HG03558 (cell line): ENCODE results near the gene PHF21B.
"Not testable (repeated sequence)": the region's sequence is repeated elsewhere in the genome, so short reads cannot be mapped to it uniquely, and the experiment has no call there.

Experiments used
- ATAC-seq: cut with Tn5 transposase; IDR thresholded peaks from one replicate; pipeline ENCODE4 v1.9.1; 2021; ENCODE audit warnings: moderate number of reproducible peaks; ENCODE audit not compliant: unreplicated experiment; ENCODE audit errors: extremely low read depth

PHF21B gene

DNA sequence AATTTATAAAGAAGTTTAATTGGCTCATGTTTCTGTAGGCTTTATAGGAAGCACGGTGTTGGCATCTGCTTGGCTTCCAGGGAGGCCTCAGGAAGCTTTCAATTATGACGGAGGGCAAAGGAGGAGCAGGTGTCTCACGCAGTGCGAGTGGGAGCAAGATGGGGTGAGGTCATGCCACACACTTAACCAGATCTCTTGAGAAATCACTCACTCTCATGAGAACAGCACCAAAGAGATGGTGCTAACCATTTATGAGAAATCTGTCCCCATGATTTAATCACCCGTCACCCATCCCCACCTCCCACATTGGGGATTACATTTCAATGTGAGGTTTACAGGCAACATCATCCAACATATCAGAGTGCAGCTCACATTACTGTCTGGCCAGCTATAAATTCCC lies 153.9 kb downstream of the PHF21B start:
- no peak for ATAC-seq

DNA sequence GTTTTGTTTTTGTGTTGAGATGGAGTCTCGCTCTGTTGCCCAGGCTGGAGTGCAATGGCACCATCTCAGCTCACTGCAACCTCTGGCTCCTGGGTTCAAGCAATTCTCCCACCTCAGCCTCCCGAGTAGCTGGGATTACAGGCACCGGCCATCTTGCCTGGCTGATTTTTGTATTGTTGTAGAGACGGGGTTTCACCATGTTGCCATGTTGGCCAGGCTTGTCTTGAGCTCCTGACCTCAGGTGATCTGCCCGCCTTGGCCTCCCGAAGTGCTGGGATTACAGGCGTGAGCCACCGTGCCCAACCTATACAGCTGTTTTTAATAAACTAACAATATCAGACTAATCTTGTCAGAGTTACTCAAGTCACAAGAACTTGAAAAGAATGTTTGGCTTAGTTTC lies 155.2 kb downstream of the PHF21B start:
- ATAC-seq, result not testable (repeated sequence)

DNA sequence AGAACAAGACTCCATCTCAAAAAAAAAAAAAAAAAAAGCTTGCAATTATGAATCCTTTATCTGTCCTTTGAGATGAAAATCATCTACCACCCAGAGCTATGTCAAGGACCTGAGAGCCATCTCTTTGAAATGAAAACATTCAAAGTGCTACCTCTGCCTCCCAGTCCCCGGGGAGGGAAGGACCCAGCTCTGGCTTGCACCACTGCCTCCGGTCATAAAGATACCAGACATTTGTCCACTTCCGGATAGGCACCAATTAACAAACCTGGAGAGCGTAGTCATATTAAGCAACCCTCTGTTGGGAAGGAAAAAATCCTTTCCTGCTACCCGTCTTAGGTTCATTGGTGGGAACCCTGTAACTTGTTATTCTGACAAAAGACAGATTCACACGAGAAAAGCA lies 158.9 kb downstream of the PHF21B start:
- ATAC-seq, result no peak

DNA sequence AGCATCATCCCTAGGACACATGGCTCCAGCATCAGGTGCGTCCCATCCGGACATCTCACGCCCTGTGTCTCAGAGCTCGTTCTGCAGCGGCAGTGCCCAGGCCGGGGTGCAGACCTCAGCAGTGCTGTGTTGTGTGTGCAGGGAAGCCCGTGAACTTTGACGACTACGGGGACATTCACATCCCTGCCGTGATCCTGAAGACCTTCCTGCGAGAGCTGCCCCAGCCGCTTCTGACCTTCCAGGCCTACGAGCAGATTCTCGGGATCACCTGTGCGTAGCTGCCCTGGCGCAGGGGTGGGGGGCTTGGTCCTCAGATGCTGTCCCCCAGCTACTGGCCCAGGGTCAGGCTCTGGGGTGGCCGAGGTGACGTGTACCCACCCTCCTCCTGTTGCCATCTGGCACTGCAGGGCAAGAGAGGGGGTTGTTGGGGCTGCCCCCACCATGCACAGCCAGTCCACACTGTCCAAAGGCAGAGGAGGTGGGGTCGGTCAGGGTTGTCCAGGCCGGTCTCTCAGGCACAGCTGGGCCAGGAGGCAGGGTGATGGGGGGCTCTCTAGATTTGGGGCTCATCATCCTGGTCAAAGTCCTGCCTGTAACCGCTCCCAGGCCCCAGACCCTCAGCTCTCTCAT lies 160.9 kb downstream of the PHF21B start:
- no peak for ATAC-seq

DNA sequence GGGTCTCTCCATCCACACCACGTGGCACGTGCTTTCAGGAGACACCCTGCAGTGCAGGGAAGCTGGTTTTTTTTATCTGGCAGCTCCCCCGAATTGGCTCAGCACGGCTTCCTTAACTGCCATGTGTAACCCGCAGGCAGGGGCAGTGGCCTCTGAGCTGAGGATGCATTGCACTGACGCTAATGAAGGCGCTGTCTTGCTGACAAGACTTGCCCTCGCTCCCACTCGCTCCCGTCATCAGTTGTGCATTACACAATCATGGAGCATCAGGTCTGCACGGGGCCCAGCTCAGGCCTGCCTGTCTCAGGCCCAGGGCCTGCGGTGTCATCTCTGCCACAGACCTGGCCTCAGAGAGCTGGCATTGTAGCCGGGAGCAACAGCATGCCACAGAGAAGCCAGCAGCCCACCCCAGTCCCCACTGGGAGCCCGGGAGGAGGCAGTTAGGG lies 161.5 kb downstream of the PHF21B start:
- no peak for ATAC-seq

DNA sequence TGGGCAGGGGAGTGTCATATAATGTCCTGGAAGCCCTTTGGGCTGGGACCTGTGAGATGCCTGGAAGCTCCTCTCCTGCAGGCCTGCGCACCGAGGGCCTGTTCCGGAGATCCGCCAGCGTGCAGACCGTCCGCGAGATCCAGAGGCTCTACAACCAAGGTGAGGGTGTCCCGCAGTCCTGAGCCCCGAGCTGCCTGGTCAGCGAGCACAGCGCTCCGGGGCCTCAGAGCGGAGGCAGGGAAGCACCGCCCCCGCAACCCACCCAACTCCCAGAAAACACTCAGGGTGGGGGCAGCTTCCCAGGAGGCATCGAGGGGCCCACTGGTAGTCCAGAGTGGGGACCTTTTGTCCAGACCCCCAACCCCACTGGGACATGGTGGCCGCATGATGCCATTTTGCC lies 161.9 kb downstream of the PHF21B start:
- ATAC-seq, result no peak

DNA sequence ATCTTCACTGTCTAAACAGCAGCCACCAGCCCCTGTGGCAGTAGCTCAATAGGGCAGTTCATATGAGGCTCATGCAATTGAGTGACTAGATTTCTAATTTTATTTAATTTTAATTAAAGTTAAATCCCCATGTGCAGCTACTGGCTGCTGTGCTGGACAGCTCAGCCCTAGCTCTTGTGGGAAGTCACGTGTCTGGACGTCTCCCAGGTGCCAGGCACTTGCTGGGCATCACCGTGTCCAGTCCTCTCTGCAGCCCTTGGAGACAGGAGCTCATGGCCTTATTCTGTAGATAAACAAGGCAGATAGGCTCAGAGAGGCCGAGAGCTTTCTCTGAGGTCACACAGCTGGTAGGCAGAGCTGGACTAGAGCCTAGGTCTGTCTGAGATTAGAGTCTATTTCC lies 162.4 kb downstream of the PHF21B start:
- no peak for ATAC-seq

DNA sequence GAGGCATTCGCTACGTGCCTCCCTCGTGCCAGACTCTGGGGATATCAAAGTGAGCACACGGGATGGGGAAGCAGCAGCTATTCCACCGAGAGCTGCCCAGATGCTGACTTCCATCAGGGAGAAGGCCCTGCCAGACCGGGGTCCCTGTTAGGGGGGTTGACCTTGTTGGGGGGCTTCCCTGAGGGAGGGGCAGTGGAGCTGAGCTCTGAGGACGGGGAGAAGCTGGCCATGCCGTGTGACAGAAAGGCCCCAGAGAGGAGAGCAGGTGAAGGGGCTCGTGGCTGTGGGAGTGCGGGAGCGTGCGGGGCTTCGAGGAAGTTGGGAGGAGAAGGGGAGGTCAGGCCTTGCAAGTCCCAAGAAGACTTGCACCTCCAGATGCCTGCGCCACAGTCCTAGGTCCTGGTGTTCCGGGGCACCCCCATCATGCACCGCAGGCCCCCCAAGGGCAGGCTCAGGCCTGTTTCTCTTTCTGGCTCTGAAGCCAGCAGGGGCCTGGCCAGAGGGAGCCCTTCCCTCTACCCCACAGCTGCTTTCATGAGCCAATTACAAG lies 163.0 kb downstream of the PHF21B start:
- ATAC-seq, result no peak

DNA sequence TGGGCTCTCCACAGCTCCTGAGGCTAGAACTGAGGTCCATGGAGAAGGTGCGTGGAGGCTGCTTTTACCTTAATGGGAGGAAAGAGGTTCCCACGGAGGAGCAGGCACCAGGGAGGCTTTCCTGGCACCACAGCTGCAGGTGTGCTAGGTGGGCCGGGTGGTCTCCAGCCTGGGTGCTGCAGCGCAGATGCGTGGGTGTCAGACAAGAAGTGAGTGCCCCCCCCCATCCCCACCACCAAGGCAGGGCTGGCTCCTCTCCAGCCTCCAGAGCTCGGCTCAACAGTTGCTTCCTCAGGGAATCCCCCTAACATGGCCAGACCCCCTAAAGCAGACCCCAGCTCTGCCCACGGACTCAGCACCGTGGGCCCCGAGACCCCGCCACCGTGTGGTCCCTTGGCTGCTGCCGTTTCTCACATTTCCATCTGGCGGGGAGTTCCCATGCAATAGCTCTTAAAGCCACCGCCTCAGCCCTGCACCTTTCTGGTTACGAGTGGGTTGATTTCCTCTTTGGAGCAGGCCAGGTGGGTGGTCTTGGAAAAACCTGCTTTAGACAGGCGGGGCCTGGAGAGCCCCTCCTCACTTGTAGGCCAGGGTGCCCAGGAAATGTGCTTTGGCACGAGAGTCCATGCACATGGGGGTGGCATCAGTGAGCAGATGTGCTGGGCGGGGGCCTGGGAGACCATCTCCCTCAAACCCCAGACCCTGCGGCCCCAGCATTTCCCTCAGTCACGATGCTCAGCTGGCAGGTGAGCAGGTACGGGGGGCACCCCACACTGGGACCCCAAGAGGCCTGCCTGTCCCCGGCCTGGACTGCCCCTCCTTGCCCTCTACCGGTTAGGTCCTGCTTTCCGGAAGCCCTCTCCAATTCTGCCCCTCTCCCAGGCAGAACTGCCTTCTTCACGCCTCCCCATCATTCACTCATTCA lies 163.7 kb downstream of the PHF21B start:
- ATAC-seq, result no peak

DNA sequence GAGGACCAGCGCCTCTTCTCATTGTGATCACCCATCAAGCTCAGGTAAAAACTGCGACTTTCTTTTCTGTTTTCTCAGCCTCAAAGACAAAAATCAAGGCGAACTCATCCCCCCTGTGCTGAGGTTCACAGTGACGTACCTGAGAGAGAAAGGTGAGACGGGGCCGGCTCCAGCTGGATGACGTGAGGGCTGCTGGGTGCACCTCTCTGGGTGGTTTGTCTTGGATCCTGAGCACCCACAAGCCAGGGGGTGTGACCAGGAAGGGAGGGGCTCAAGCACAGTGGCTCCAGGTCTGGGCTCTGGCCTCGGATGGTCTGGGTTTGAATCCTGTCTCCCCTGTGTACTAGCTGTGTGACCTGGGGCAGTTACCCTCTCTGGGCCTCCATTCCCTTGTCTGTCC lies 164.6 kb downstream of the PHF21B start:
- no peak for ATAC-seq

DNA sequence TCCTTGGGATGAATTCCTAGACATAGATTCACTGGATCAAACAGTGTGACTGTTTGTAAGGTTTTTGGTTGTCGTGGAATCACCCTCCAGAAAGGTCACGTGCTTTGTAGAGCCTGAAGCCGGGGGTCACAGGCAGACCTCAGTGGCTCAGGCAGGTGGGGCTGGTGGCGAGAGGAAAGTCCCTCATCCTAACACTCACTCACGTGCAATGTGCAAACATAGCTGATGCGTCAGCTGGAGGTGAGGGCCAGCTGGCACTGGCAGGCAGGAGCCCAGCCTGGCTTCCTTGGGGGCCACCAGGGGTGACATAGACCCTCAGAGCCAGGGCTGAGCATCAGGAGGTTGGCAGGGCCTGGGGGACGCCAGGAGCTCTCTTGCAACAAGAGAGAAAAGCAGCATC lies 167.4 kb downstream of the PHF21B start:
- ATAC-seq, result no peak

DNA sequence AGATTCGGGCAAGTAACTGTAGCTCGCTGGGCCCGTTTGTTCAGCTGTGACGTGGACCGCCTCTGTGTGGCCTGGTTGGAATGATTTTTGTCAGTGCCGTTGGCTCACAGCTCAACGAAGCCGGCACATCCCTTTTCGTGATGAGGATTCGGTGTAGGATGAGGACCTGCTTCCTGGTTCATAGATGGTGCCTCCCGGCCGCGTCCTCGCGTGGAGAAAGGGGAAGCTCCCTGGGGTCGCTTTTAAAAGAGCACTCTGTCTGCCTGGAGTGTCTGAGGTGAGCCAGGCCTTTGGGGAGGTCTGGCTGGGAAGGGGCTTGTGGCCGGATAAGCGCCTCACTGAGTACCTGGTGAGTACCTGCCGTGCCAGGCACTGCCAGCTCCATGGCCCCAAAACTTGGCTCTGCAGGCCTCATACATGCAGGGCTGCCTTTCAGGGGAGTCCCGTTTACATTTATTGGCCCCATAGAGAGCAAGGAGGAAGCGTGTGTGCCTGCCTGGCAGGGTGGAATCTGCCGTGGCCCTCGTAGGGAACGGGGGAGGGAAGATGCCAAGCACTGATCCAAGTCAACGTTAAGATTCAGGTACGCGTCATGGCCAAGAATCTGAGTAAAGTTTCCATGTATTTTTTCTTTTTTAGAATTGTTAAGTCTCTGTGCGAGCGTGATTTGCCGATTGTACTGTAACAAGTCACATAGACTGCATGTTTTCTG lies 169.0 kb downstream of the PHF21B start:
- ATAC-seq, result no peak

DNA sequence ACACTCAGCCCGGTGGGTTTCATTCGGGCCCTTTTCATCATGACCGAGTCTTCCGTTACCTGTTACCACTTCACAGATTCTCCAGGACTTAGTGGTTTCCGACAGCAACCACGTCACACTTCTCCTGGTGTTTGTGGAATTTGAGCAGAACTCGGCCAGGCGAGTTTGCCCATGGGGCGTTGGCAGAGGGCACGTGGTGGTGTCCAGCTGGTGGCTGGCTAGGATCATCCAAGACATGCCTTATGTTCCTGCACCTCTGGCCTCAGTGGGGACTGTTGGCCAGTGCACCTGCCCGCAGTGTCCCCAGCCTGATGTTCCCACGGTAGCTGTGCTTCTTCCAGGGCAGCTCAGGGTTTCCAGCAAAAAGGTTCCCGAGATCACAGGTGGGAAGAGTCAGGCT lies 170.1 kb downstream of the PHF21B start:
- ATAC-seq, result no peak

DNA sequence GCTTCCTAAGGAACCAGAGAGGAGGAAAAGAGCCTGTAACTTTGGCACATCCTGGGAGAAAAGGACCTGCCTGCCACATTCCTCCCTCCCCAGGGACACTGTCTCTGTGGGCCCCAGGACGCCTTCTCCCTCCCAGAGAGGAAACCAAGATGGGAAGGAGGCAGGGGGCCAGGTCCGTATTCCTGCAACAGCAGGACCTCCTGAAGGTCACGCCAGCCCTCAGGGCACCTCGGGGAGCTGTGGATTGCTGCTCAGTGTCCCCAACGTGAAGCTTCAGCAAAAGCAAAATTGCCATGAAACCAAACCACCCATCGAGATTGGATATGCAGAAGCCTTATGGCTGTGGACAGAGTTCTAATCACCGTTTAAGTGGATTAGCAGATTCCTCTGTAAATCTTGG lies 170.7 kb downstream of the PHF21B start:
- no peak for ATAC-seq

DNA sequence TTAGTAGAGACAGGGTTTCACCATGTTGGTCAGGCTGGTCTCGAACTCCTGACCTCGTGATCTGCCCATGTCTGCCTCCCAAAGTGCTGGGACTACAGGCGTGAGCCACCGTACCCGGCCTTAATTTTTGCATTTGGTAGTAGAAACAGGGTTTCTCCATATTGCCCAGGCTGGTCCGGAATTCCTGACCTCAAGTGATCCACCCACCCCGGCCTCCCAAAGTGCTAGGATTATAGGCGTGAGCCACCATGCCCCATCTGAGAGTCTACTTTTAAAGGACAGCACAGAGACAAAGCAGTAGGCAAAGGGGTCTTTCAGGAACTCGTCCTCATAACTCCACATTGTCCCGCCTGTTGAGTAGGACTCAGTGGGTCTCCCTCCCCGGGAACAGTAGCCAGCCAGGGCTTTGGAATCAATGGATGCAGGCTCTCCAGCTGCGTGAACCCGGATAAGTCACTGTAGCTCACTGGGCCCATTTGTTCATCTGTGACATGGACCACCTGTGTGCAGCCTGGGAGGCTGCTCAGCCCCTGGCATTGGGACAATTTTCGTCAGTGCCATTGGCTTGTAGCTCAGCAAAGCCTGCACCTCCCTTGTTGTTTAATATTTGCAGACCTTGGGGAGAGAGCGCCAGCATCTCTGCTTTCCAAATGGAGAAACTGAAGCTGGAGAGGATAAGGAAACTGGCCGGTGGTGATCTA lies 171.3 kb downstream of the PHF21B start:
- no peak for ATAC-seq

DNA sequence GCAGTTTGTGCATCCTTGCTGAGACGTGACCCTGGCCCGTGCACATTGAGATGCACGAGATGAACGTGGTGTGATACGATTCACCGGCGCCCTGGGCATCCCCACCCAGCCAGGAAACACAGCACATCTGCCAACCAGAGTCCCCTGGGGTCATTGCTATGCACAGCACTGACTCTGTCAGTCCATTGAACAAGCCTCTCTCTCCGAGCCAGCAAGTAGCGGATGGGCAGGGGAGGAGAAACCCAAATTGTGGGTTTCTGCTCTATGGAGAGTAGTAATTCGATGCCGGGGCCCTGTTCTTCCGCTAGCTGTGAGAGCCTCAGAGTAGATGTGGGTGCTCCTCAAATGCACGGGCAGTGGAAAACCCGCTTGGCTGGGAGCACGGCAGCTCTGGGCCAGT lies 172.3 kb downstream of the PHF21B start:
- ATAC-seq, result no peak

DNA sequence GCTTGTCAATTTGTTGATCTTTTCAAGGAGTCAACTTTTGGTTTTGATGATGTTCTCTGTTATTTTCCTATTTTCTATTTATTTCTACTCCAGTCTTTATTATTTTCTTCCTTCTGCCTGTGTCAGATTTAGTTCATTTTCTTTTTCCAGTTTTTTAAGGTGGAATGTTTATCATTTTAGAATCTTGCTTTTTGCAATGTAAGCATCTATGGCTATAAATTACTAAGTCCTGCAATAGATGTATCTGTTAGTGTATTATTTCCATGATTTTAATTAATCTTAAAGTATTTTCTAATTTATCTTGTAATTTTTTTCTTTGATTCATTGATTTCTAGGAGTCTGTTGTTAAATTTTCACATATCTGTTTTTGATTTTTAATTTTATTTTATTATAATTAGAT lies 175.7 kb downstream of the PHF21B start:
- ATAC-seq, result no peak

DNA sequence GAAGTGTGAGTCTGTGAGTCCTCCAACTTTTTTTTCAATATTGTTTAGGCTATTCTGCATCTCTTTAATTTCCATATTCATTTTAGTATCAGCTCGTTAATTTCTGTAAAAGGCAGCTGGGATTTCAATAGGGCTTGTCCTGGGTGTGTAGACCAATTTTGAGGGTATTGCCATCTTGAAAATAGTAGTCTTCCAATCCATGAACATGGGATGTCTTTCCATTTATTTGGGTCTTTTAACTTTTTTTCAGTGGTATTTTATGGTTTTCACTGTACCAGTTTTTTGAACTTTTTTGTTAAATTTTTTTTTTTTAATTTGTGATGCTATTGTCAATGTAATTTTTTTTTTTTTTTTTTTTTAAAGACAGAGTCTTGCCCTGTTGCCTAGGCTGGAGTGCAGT lies 177.9 kb downstream of the PHF21B start:
- ATAC-seq, result no peak
